GM12878 (cell line): ENCODE results near the gene IL32. TPM values are rescaled to one million over a fixed set of nuclear protein-coding genes. Genes with fewer than 3 reads are reported as not detected.
"Not testable (repeated sequence)": the region's sequence is repeated elsewhere in the genome, so short reads cannot be mapped to it uniquely, and the experiment has no call there.

Experiments used
- ATAC-seq: fragments of 200-7000 bp; cut with Tn5 transposase; 3 replicates; pipeline ENCODE4 v1.9.1; 2020; ENCODE audit warnings: mild to moderate bottlenecking, moderate library complexity
- BruUV-seq: library from RNA; stranded (reverse); fragments of 400-500 nt; replicated peaks from 2 replicates; lab custom pipeline; 2021; lab: Mats Ljungman, UMichigan
- CTCF ChIA-PET: fragments of 300-600 bp; sonication (Branson Sonifier 250); formaldehyde crosslinking; extraction: SDS; loops from one replicate; lab custom pipeline; 2021; ENCODE audit warnings: inconsistent platforms; lab: Yijun Ruan, JAX
- POLR2A ChIA-PET: fragments of 350-600 bp; formaldehyde crosslinking; extraction: SDS; loops from one replicate; lab custom pipeline; 2021; ENCODE audit warnings: inconsistent platforms; lab: Charles Lee
- RAD21 ChIA-PET: fragments of 300-600 bp; sonication (Branson Sonifier 250); formaldehyde crosslinking; loops from one replicate; lab custom pipeline; 2023; ENCODE audit warnings: antibody characterized with exemption; ENCODE audit not compliant: unreplicated experiment; lab: Charles Lee
- SMC1A ChIA-PET: fragments of 300-600 bp; sonication (Branson Sonifier 250); formaldehyde crosslinking; loops from one replicate; lab custom pipeline; 2023; ENCODE audit not compliant: unreplicated experiment, uncharacterized antibody; lab: Charles Lee
- DNase-seq: peaks from one replicate; pipeline ENCODE4 v3.0.0-alpha.2; 2011; ENCODE audit warnings: low read depth, low spot score
- FAIRE-seq: peaks from 3 replicates; lab custom pipeline; 2011; peaks lifted over from hg19 to GRCh38; lab: Jason Lieb, UNC
- H2AFZ ChIP-seq: 2 replicates; pipeline ENCODE4 v1.6.0; 2011; ENCODE audit warnings: low read depth, low read length, control low read depth; ENCODE audit not compliant: control insufficient read depth
- H3K27ac ChIP-seq: 2 replicates; pipeline ENCODE4 v1.5.1; 2011; ENCODE audit warnings: control low read depth; ENCODE audit not compliant: control insufficient read depth, insufficient read depth
- H3K27me3 ChIP-seq, 2 experiments: replicated peaks in 1 of 2; 2 replicates each; pipeline versions ENCODE4 v1.6.0 to v1.6.1; 2011; ENCODE audit warnings: low read length in 1 of 2; ENCODE audit not compliant: control insufficient read depth in 2 of 2, insufficient read depth in 2 of 2
- H3K36me3 ChIP-seq, 2 experiments: 2 replicates each; pipeline ENCODE4 v1.5.1; 2011; ENCODE audit warnings: low read length in 1 of 2; ENCODE audit not compliant: control insufficient read depth in 2 of 2, insufficient read depth in 2 of 2
- H3K4me1 ChIP-seq: 2 replicates; pipeline ENCODE4 v1.6.1; 2011; ENCODE audit warnings: mild to moderate bottlenecking, low read length, moderate library complexity, mixed read lengths; ENCODE audit not compliant: control insufficient read depth, insufficient read depth
- H3K4me2 ChIP-seq: 2 replicates; pipeline ENCODE4 v1.6.0; 2011; ENCODE audit warnings: control low read depth; ENCODE audit not compliant: control insufficient read depth, insufficient read depth
- H3K4me3 ChIP-seq: fragments of 200-600 bp; sonication (generic); 2 replicates; pipeline ENCODE4 v1.5.1; 2016
- H3K79me2 ChIP-seq: 2 replicates; pipeline ENCODE4 v1.6.0; 2011; ENCODE audit warnings: low read length; ENCODE audit not compliant: control insufficient read depth, insufficient read depth
- H3K9ac ChIP-seq: 2 replicates; pipeline ENCODE4 v1.8.0; 2011; ENCODE audit warnings: low read length, control low read depth, mixed read lengths; ENCODE audit not compliant: control insufficient read depth, insufficient read depth
- H3K9me3 ChIP-seq: replicated peaks from 3 replicates; pipeline ENCODE4 v1.5.1; 2011; ENCODE audit warnings: mild to moderate bottlenecking, low read length; ENCODE audit not compliant: control insufficient read depth, insufficient read depth
- H4K20me1 ChIP-seq: 2 replicates; pipeline ENCODE4 v1.6.0; 2011; ENCODE audit not compliant: control insufficient read depth, insufficient read depth
- SMAD1 ChIP-seq: fragments of 450-650 bp; IDR thresholded peaks from 2 replicates; pipeline ENCODE4 v1.6.1; 2018; ENCODE audit warnings: mild to moderate bottlenecking, low read depth; ENCODE audit not compliant: partially characterized antibody
- SREBF2 ChIP-seq: IDR thresholded peaks from 2 replicates; pipeline ENCODE4 v1.6.1; 2012; ENCODE audit warnings: mild to moderate bottlenecking, low read length
- YBX1 ChIP-seq: fragments of 450-650 bp; IDR thresholded peaks from 2 replicates; pipeline ENCODE4 v1.6.1; 2016; ENCODE audit warnings: antibody characterized with exemption
- ZNF207 ChIP-seq: fragments of 450-650 bp; IDR thresholded peaks from 2 replicates; pipeline ENCODE4 v1.6.1; 2014; ENCODE audit warnings: antibody characterized with exemption, mild to moderate bottlenecking, borderline replicate concordance
- WGBS: methylation state at CpG from one replicate; pipeline ENCODE4 v1.1.6; 2016; ENCODE audit warnings: low lambda C conversion rate; ENCODE audit not compliant: insufficient replicate concordance, insufficient coverage; ENCODE audit errors: missing lambda C conversion rate; 5-methylcytosine and 5-hydroxymethylcytosine counted together
- in situ Hi-C: fragments of 300-500 bp; cut with MboI; formaldehyde crosslinking; loops from 9 replicates; pipeline ENCODE4 v1.14.3; 2018; ENCODE audit warnings: mixed read lengths
- intact Hi-C: fragments of 100-400 bp; cut with micrococcal nuclease; formaldehyde crosslinking; loops from one replicate; pipeline ENCODE4 v1.14.2; 2022; ENCODE audit not compliant: unreplicated experiment
- polyA plus RNA-seq, 11 experiments: library from polyadenylated mRNA; depleted of rRNA in 4 of 11; unstranded in 6 of 11; stranded (reverse) in 5 of 11; fragments of >200 nt; fragmentation: Nextera tagmentation in 4 of 11; fragmentation: Illumina TruSeq in 1 of 11; extraction: Ambion mirVana in 4 of 11; extraction: Trizol in 1 of 11; gene quantifications; 1 replicate in 1 of 11; 2 replicates in 10 of 11; pipeline versions ENCODE4 v1.2.1 to v1.2.3, GENCODE V29; 2011 to 2016; ENCODE audit warnings: inconsistent platforms in 2 of 11, missing spikeins in 2 of 11, low read depth in 1 of 11
- total RNA-seq, 4 experiments: library from RNA; depleted of rRNA in 3 of 4; stranded (reverse); fragments of >200 nt in 3 of 4; fragmentation: Illumina TruSeq in 1 of 4; extraction: Trizol in 1 of 4; gene quantifications; 2 replicates each; pipeline versions ENCODE4 v1.2.1 to v1.2.3, GENCODE V29; 2013 to 2021
- TF ChIP-seq, protein P1 (sequence below): IDR thresholded peaks from 2 replicates; pipeline ENCODE4 v1.6.1; 2011; ENCODE audit warnings: low read depth, mild to moderate bottlenecking, low read length, moderate library complexity, borderline replicate concordance; ENCODE audit errors: extremely low read depth

Gene IL32
- total and polyA plus RNA-seq, 10 of the 15 experiments (the other 5 are each of a cell fraction or from before 2014, with no cell fraction given) = 27.0 to 122 (median 55.8) TPM

GRCh38 chr16:3080024-3080423 lies 14.6 kb downstream of the IL32 start:
- no TSS peak for BruUV-seq

GRCh38 chr16:3081957-3082356 lies 16.5 kb downstream of the IL32 start:
- in situ Hi-C loops, FAIRE-seq, H3K4me3 ChIP-seq, ATAC-seq, DNase-seq, H3K9ac ChIP-seq, H3K4me2 ChIP-seq, H3K27me3 ChIP-seq, H2AFZ ChIP-seq, BruUV-seq, H3K4me1 ChIP-seq, RAD21 ChIA-PET, H4K20me1 ChIP-seq, intact Hi-C loops, H3K79me2 ChIP-seq, SMC1A ChIA-PET, H3K27ac ChIP-seq, H3K9me3 ChIP-seq, CTCF ChIA-PET, H3K36me3 ChIP-seq: not testable (repeated sequence)
- 94% methylated on average over 9 of the region's 13 CpGs for WGBS
- POLR2A ChIA-PET = interaction anchor here (0.6 to 0.7 kb wide), 2 partner anchors 20 to 61 kb away, joined by 3 to 4 read pairs; no protein-coding TSS in a partner anchor

More at GRCh38 chr16:3080024-3080423, 14.6 kb downstream of the IL32 start:
- Histone ChIP-seq H3K4me3 (no peak overlapping the region), H3K9me3 (peaks cover 10% of the 10 kb centered on the region), H3K79me2 (no peaks in the 10 kb centered on the region), H3K27me3 (no peaks in the 10 kb centered on the region), H3K9ac (no peak overlapping the region), H3K4me1 (peaks cover 26% of the 10 kb centered on the region), H3K27ac (no peak overlapping the region), H3K4me2 (no peak overlapping the region), H3K36me3 (no peaks in the 10 kb centered on the region), H2AFZ (no peak overlapping the region), H4K20me1 (no peaks in the 10 kb centered on the region)
- SMC1A ChIA-PET = interaction anchor here (0.8 kb wide), 1 partner anchor 50 kb away, joined by 4 read pairs; no protein-coding TSS in a partner anchor
- 90% methylated on average over 17 of the region's 17 CpGs for WGBS
- intact Hi-C loops (no loop called here), in situ Hi-C loops (no loop called here)
- ATAC-seq (no peak), DNase-seq (no peak), FAIRE-seq (no peak)
- CTCF ChIA-PET = interaction anchor here (0.6 to 1.3 kb wide), 2 partner anchors 13 to 21 kb away, joined by 3 to 5 read pairs; no protein-coding TSS in a partner anchor
- POLR2A ChIA-PET = interaction anchor here (0.9 kb wide), 1 partner anchor 45 kb away, joined by 3 read pairs; no protein-coding TSS in a partner anchor
- no peak for TF ChIP-seq ZNF207
- no peak for TF ChIP-seq SMAD1
- TF ChIP-seq, protein P1, sequence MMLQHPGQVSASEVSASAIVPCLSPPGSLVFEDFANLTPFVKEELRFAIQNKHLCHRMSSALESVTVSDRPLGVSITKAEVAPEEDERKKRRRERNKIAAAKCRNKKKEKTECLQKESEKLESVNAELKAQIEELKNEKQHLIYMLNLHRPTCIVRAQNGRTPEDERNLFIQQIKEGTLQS = no peak
- TF ChIP-seq YBX1 = no peak
- TF ChIP-seq SREBF2 = no peak
- RAD21 ChIA-PET = no interaction called here

DNA sequence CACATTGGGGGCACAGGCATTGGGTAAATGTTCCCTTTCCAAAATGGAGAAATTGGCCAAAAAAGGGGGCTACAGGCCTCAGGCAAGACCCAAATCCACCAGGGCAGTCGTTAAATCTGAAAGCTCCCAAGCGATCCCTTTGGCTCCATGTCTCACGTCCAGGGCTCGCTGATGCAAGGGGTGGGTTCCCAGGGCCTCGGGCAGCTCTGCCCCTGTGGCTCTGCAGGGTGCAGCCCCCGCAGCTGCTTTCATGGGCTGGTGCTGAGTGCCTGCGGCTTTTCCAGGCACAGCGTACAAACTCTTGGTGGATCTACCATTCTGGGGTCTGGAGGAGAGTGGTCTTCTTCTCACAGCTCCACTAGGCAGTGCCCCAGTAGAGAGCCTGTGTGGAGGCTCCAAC lies 18.0 kb downstream of the IL32 start:
- H3K4me2 ChIP-seq, in situ Hi-C loops, H3K4me1 ChIP-seq, RAD21 ChIA-PET, SMC1A ChIA-PET, H3K27me3 ChIP-seq, H4K20me1 ChIP-seq, DNase-seq, H3K79me2 ChIP-seq, intact Hi-C loops, POLR2A ChIA-PET, H3K27ac ChIP-seq, H3K4me3 ChIP-seq, H3K36me3 ChIP-seq, FAIRE-seq, BruUV-seq, H3K9me3 ChIP-seq, H3K9ac ChIP-seq, H2AFZ ChIP-seq, ATAC-seq: not testable (repeated sequence)
- 76% methylated on average over 8 of the region's 8 CpGs for WGBS
- CTCF ChIA-PET = interaction anchor here (1.0 kb wide), 1 partner anchor 46 kb away, joined by 4 read pairs; no protein-coding TSS in a partner anchor
